PFSK-1 (cell line): ENCODE results near the gene OR9A2.

ENCODE experiments used
- FOXP2 ChIP-seq: optimal IDR thresholded peaks from 2 replicates; pipeline ENCODE3; 2011; ENCODE audit warnings: borderline replicate concordance, control low read depth, inconsistent platforms; ENCODE audit not compliant: insufficient read depth; ENCODE audit errors: extremely low read length, extremely low read depth
- POLR2AphosphoS5 ChIP-seq: IDR thresholded peaks from 2 replicates; pipeline ENCODE4 v1.6.1; 2012; ENCODE audit warnings: low read depth, mild to moderate bottlenecking, control low read depth, low read length, moderate library complexity
- REST ChIP-seq, 2 experiments: IDR thresholded peaks; 2 replicates each; pipeline versions ENCODE4 v1.6.1 to v1.8.0; 2011 to 2012; ENCODE audit warnings: low read depth in 2 of 2, low read length in 2 of 2, control low read depth in 1 of 2, inconsistent platforms in 1 of 2, mild to moderate bottlenecking in 1 of 2, moderate library complexity in 1 of 2; ENCODE audit not compliant: insufficient read depth in 1 of 2
- SIN3A ChIP-seq: IDR thresholded peaks from 2 replicates; pipeline ENCODE4 v1.6.1; 2012; ENCODE audit warnings: mild to moderate bottlenecking, low read length, moderate library complexity, borderline replicate concordance; ENCODE audit not compliant: insufficient read depth
- TAF1 ChIP-seq: IDR thresholded peaks from 2 replicates; pipeline ENCODE4 v1.6.1; 2012; ENCODE audit warnings: low read length, control low read depth, borderline replicate concordance; ENCODE audit not compliant: insufficient read depth

Gene OR9A2

GRCh38 chr7:143015926-143016490 is 10.9 kb downstream of the OR9A2 start:
- TF ChIP-seq TAF1 (no peak), FOXP2 (no peak)

GRCh38 chr7:143015084-143015483 is 11.8 kb downstream of the OR9A2 start:
- no peak for TF ChIP-seq POLR2AphosphoS5
- no peak for TF ChIP-seq FOXP2

- TF ChIP-seq REST (IDR thresholded peaks at IDR 0.05; ENCODE audit: insufficient read depth in 1 of 2, low read depth in 2 of 2, low read length in 2 of 2) (no peak), SIN3A (no peak), FOXP2 (no peak), POLR2AphosphoS5 (no peak)
These were observed 13.0 kb downstream of the OR9A2 start for GRCh38 chr7:143013893-143014292.

- no peak for TF ChIP-seq FOXP2
- no peak for TF ChIP-seq TAF1
- no peak for TF ChIP-seq SIN3A
- no peak for TF ChIP-seq REST (IDR thresholded peaks at IDR 0.05; ENCODE audit: insufficient read depth in 1 of 2, low read depth in 2 of 2, low read length in 2 of 2)
- no peak for TF ChIP-seq POLR2AphosphoS5
These were observed 13.5 kb downstream of the OR9A2 start for GRCh38 chr7:143013473-143013872.

GRCh38 chr7:143012409-143012808 is 14.5 kb downstream of the OR9A2 start:
- TF ChIP-seq REST (IDR thresholded peaks at IDR 0.05; ENCODE audit: insufficient read depth in 1 of 2, low read depth in 2 of 2, low read length in 2 of 2), result no peak
- no peak for TF ChIP-seq POLR2AphosphoS5
- no peak for TF ChIP-seq FOXP2
- TF ChIP-seq SIN3A, result no peak
- no peak for TF ChIP-seq TAF1

GRCh38 chr7:143012001-143012400 is 14.9 kb downstream of the OR9A2 start:
- TF ChIP-seq REST (IDR thresholded peaks at IDR 0.05; ENCODE audit: insufficient read depth in 1 of 2, low read depth in 2 of 2, low read length in 2 of 2) (no peak), TAF1 (no peak), FOXP2 (no peak), SIN3A (no peak), POLR2AphosphoS5 (no peak)
